WTC11 (cell line): ENCODE results near the gene CEP20.

Experiments
- ATF2 ChIP-seq: sonication (generic); formaldehyde crosslinking; IDR thresholded peaks from 2 replicates; pipeline ENCODE4 v1.8.1; 2022; ENCODE audit warnings: low read depth, missing genetic modification reagents, borderline replicate concordance
- CREB1 ChIP-seq: sonication (generic); formaldehyde crosslinking; IDR thresholded peaks from 2 replicates; pipeline ENCODE4 v1.8.0; 2023; ENCODE audit warnings: mild to moderate bottlenecking, missing genetic modification reagents
- CREM ChIP-seq: sonication (generic); formaldehyde crosslinking; IDR thresholded peaks from 2 replicates; pipeline ENCODE4 v1.8.1; 2022; ENCODE audit warnings: mild to moderate bottlenecking, missing genetic modification reagents, moderate library complexity
- CTCF ChIP-seq: fragments of 200-600 bp; IDR thresholded peaks from 2 replicates; pipeline ENCODE4 v1.8.0; 2022; ENCODE audit warnings: antibody characterized with exemption
- E2F1 ChIP-seq: sonication (generic); formaldehyde crosslinking; IDR thresholded peaks from 2 replicates; pipeline ENCODE4 v1.8.0; 2022; ENCODE audit warnings: mild to moderate bottlenecking, missing genetic modification reagents
- JUN ChIP-seq: sonication (generic); formaldehyde crosslinking; IDR thresholded peaks from 2 replicates; pipeline ENCODE4 v1.8.0; 2023; ENCODE audit warnings: mild to moderate bottlenecking, missing genetic modification reagents
- MXD4 ChIP-seq: fragments of 250-450 bp; sonication (Bioruptor Pico); IDR thresholded peaks from 2 replicates; pipeline ENCODE4 v1.8.0; 2021; ENCODE audit warnings: mild to moderate bottlenecking, moderate library complexity, borderline replicate concordance
- NFATC4 ChIP-seq: fragments of 250-450 bp; sonication (Bioruptor Pico); IDR thresholded peaks from 2 replicates; pipeline ENCODE4 v1.9.0; 2021; ENCODE audit warnings: mild to moderate bottlenecking
- NFYB ChIP-seq: sonication (generic); formaldehyde crosslinking; conservative IDR thresholded peaks from 2 replicates; pipeline ENCODE4 v1.8.0; 2022; ENCODE audit warnings: low read depth, missing genetic modification reagents
- NR2C2 ChIP-seq: sonication (generic); formaldehyde crosslinking; IDR thresholded peaks from 2 replicates; pipeline ENCODE4 v1.8.0; 2022; ENCODE audit warnings: mild to moderate bottlenecking, missing genetic modification reagents
- SP1 ChIP-seq: sonication (generic); formaldehyde crosslinking; conservative IDR thresholded peaks from 2 replicates; pipeline ENCODE4 v1.8.1; 2022; ENCODE audit warnings: missing genetic modification reagents
- TP53 ChIP-seq: sonication (generic); formaldehyde crosslinking; IDR thresholded peaks from 2 replicates; pipeline ENCODE4 v1.8.1; 2023; ENCODE audit warnings: mild to moderate bottlenecking, missing genetic modification reagents
- USF1 ChIP-seq: sonication (generic); formaldehyde crosslinking; IDR thresholded peaks from 2 replicates; pipeline ENCODE4 v1.8.0; 2022; ENCODE audit warnings: mild to moderate bottlenecking, missing genetic modification reagents
- ZNF423 ChIP-seq: fragments of 250-450 bp; sonication (Bioruptor Pico); IDR thresholded peaks from 2 replicates; pipeline ENCODE4 v2.1.2; 2022; ENCODE audit warnings: mild to moderate bottlenecking, moderate library complexity

- no peak for TF ChIP-seq USF1 (CRISPR knock-in tag)
- no peak for TF ChIP-seq CTCF
- no peak for TF ChIP-seq TP53 (CRISPR knock-in tag)
- no peak for TF ChIP-seq SP1 (CRISPR knock-in tag)
- no peak for TF ChIP-seq CREB1
- TF ChIP-seq E2F1 (CRISPR knock-in tag), result no peak
- no peak for TF ChIP-seq CREM (CRISPR knock-in tag)
- TF ChIP-seq ZNF423 (CRISPR knock-in tag), result no peak
- no peak for TF ChIP-seq NFATC4 (CRISPR knock-in tag)
- TF ChIP-seq MXD4 (CRISPR knock-in tag), result no peak
- TF ChIP-seq NR2C2 (CRISPR knock-in tag), result no peak
- TF ChIP-seq ATF2, result no peak
- no peak for TF ChIP-seq NFYB (CRISPR knock-in tag)
- no peak for TF ChIP-seq JUN (CRISPR knock-in tag)
Measured at GRCh38 chr16:15817446-15817845, 71.0 kb downstream of the CEP20 start.
